Activated CD4-positive, CD25-positive, alpha-beta regulatory T cell treated with anti-CD3 and anti-CD28 coated beads, Interleukin-2, amount 50 U/mL, for 16 hours (primary cell): ENCODE data around the gene LMBRD2.
"Not testable (repeated sequence)": the region's sequence is repeated elsewhere in the genome, so short reads cannot be mapped to it uniquely, and the experiment has no call there.

ENCODE experiments used
- DNase-seq: peaks from one replicate; pipeline ENCODE4 v3.0.0-alpha.2; 2020; ENCODE audit warnings: low read depth, low spot score

The LMBRD2 gene

GRCh38 chr5:36161361-36161760, 9.7 kb upstream of the LMBRD2 start:
- no peak for DNase-seq

GRCh38 chr5:36160617-36161016, 8.9 kb upstream of the LMBRD2 start:
- no peak for DNase-seq

- DNase-seq, result no peak
Observed at GRCh38 chr5:36158144-36158543, 6.5 kb upstream of the LMBRD2 start.

DNA sequence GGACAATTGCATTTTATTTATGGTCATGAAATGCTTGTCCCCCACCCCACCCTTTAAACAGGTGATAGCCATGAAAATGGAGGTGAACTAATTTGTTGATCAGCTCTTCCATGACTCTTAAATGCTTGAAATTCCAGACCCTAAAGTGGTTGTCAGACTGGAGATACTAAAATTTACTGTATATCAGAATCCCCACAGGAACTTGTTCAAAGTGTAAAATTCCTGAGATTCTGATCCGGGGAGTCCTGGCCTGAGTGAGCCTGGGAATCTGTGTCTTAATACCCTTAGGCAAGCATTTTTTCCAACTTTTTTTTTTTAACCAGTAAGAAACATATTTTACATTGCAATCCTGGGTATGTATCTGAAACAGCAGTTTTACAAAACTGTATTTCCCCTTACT, 4.9 kb upstream of the LMBRD2 start:
- DNase-seq, result no peak

GRCh38 chr5:36156121-36156601, 4.5 kb upstream of the LMBRD2 start:
- no peak for DNase-seq

DNA sequence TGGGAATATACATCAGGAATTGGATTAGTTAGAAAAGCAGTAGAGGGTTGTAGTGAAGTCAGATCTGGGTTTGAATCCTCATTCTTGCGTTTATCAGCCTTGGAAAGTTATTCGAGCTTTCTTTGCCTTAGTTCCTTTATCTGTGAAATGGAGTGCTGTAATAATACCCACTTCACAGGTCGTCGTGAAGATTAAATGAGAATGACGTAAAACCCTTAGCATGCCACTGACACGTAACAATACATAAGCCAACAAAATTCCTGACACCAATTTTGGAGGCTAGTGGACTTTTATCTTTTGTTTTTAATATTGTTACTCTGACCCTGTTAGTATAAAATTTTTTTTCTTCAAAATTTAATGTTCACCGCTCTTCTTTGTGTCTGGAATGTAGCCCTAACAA, 3.6 kb upstream of the LMBRD2 start:
- DNase-seq, result no peak

DNA sequence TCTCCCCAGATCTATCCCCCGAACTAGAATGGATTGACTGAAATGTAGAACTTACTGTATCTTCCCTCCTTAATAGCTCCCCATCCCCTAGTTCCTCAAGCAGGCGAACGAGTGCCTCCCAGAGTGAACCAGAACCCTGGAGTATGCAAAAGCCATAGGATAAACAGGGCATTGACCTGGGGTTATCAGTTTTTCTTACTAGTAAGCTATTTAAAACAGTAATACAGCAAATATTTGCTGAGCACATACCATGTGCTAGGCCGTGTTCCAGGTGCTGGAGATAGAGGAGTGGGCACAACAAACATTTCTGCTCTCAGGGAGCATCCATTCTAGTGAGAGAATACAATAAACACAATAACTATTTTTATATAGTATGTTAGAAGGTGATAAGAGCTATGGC, 2.0 kb upstream of the LMBRD2 start:
- no peak for DNase-seq

- no peak for DNase-seq
Observed at GRCh38 chr5:36153298-36153677, 1.6 kb upstream of the LMBRD2 start.

- DNase-seq, result no peak
Observed at GRCh38 chr5:36152324-36153297, 924 bp upstream of the LMBRD2 start.

DNA sequence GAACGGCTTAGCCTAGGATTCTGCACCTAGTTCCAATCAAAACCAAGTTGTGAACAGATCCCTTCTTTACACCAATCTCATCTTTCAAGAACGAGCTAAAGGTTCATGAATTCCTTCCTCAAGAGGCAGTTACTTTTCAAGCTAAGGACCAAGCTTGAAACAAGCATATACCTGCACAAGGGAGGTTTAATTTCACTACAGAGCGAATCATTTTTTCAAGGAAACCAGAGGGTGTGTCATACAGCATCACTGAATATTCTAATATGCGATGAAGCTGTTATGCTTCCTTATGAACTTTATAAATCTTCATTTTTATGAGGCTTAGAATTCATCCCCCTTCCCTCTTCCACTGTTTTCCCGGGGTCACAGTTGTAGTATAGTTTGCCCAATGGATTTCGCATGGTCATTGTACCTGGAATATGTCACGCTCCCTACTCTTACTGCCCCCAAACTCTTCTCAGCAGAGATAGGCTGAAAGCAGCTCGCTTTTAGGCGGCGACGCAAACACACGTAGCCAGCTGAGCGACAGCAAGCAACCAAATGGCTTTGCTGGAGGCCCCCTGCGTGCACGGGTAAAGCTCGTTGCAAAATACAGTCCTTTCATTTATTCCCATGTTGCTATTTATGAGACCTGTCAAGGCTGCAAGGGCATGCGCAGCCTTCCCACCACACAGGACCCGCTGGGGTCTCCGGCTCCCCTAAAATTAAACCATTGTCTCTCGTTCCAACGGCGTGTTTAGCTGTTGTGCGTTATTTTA, 832 bp downstream of the LMBRD2 start:
- no peak for DNase-seq

DNA sequence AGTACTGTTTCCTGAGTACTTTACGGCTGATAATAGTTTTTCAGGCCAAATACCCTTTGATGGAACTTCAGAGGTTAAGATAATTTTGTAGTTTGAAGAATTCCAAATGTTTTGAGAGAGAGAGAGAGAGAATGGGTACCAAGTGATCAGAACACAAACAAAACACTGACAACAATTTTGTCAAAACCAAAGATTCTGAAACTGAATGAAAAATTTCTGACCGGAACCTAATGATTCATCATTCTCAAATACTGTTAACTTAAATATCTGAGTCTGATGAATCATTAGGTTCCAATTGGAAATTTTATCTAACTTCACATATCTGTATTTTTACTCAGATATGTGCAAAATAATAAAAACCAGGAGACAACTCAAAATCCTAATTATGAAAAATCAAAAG, 4.0 kb downstream of the LMBRD2 start:
- no peak for DNase-seq

DNA sequence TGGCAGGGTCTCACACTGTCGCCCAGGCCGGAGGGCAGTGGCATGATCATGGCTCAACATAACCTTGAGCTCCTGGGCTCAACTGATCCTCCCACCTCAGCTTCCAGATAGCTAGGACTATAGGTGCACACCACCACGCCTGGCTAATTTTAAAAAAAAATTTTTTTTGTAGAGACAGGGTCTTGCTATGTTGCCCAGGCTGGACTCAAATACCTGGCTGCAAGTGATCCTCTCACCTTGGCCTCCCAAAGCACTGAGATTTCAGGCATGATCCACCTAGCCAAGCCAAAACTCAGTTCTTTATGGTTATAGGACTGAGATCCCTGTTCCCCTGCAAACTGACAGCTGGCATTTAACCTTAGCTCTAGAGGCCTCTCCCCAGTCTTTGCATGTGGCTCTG, 5.3 kb downstream of the LMBRD2 start:
- DNase-seq, result no peak

DNA sequence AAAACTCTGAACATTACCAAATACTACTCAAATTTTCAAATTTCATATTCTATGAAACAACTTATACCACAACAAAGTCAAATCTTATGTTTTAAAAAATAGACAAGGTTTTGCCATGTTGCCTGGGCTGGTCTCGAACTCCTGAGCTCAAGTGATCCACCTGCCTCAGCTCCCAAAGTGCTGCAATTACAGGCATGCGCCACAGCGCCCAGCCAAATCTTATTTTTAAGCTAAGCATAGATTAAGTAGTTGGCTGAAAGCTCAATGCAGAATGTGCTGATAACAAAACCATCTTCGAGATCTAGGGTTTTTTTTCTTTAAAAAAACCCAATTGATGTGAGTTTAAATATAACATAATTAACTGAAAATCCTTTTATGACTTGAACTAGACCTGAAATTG, 6.4 kb downstream of the LMBRD2 start:
- DNase-seq, result no peak

- DNase-seq, result no peak
Observed at GRCh38 chr5:36138900-36139683, 12.6 kb downstream of the LMBRD2 start.

DNA sequence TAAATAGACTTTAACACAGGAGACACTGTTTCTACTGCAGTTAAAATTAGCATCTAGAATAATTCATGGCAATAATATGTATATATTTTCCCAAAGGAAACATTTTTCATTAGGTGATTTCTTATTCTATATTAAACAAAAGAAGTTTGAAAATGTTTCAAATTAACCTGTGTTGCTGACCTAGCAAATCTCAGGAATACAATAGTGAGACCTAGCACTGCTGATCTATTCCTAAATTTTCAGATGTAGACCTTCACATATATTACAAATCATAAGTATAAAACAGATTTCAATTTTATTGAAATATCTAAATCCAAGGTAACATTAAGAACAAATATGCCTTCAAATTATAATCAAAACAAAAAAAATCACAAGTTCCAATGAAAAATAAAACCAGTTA, 15.1 kb downstream of the LMBRD2 start:
- no peak for DNase-seq

GRCh38 chr5:36135988-36136387, 15.7 kb downstream of the LMBRD2 start:
- DNase-seq, result no peak

GRCh38 chr5:36133009-36133408, 18.7 kb downstream of the LMBRD2 start:
- DNase-seq, result not testable (repeated sequence)

DNA sequence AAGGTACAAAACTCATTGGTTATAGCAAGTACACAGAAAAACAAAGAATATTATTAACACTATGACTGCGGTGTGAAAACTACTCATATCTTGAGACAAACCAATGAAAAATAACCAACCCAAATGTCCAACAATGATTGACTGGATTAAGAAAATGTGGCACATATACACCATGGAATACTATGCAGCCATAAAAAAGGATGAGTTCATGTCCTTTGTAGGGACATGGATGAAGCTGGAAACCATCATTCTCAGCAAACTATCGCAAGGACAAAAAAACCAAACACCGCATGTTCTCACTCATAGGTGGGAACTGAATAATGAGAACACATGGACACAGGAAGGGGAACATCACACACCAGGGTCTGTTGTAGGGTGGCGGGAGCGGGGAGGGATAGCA, 22.0 kb downstream of the LMBRD2 start:
- not testable (repeated sequence) for DNase-seq

GRCh38 chr5:36128795-36129194, 22.9 kb downstream of the LMBRD2 start:
- DNase-seq, result no peak

GRCh38 chr5:36125868-36126267, 25.8 kb downstream of the LMBRD2 start:
- DNase-seq, result no peak

- DNase-seq, result no peak
Observed at GRCh38 chr5:36111238-36111637, 40.4 kb downstream of the LMBRD2 start.
